CD4-positive, CD25-positive, alpha-beta regulatory T cell (primary cell): Measurements from ENCODE around the gene PAQR5. TPM values are rescaled to one million over a fixed set of nuclear protein-coding genes. Genes with fewer than 3 reads are reported as not detected.
A peak's percentile ranks its signal among the peaks of the same experiment; 100 is the strongest.

Experiments used
- ATAC-seq, 2 donors: fragments of 150-1000 bp; cut with Tn5 transposase; one replicate each; pipeline ENCODE4 v1.10.0; 2021; ENCODE audit warnings: low read depth in 2 of 2, moderate number of reproducible peaks in 2 of 2, moderate library complexity in 1 of 2
- DNase-seq, 3 donors: peaks; one replicate each; pipeline versions ENCODE4 v3.0.0 to v3.0.0-alpha.2; 2012 to 2022; ENCODE audit warnings: mixed read lengths in 1 of 3
- H3K27ac ChIP-seq: one replicate; pipeline ENCODE4 v1.7.0; 2013; ENCODE audit warnings: mild to moderate bottlenecking, low read length; ENCODE audit not compliant: insufficient read depth, poor library complexity, severe bottlenecking
- H3K27me3 ChIP-seq: one replicate; pipeline ENCODE4 v1.7.0; 2013; ENCODE audit warnings: low read length; ENCODE audit not compliant: control insufficient read depth, insufficient read depth
- H3K36me3 ChIP-seq: one replicate; pipeline ENCODE4 v1.7.0; 2013; ENCODE audit warnings: mild to moderate bottlenecking, low read length, moderate library complexity; ENCODE audit not compliant: control insufficient read depth, insufficient read depth
- H3K4me1 ChIP-seq: 2 replicates; pipeline ENCODE4 v1.7.0; 2013; ENCODE audit warnings: mild to moderate bottlenecking, low read length; ENCODE audit not compliant: insufficient read depth, control insufficient read depth, poor library complexity, severe bottlenecking
- H3K4me3 ChIP-seq: one replicate; pipeline ENCODE4 v1.7.0; 2013; ENCODE audit warnings: low read depth, mild to moderate bottlenecking, low read length, moderate library complexity
- H3K9me3 ChIP-seq, 2 experiments: 1 replicate in 1 of 2; 2 replicates in 1 of 2; pipeline ENCODE4 v1.7.0; 2013; ENCODE audit warnings: low read length in 2 of 2, mild to moderate bottlenecking in 1 of 2, moderate library complexity in 1 of 2; ENCODE audit not compliant: control insufficient read depth in 2 of 2
- H3K27ac Mint-ChIP-seq, 3 donors: one replicate each; pipeline ENCODE4 v1.8.0; 2020 to 2022; ENCODE audit warnings: mild to moderate bottlenecking in 3 of 3, mixed read lengths in 3 of 3, moderate library complexity in 2 of 3
- H3K27me3 Mint-ChIP-seq: one replicate; pipeline ENCODE4 v1.8.0; 2022; ENCODE audit warnings: mild to moderate bottlenecking, mixed read lengths
- H3K36me3 Mint-ChIP-seq: one replicate; pipeline ENCODE4 v1.8.0; 2020; ENCODE audit warnings: mixed read lengths
- H3K4me1 Mint-ChIP-seq, 4 donors: one replicate each; pipeline ENCODE4 v1.8.0; 2020 to 2022; ENCODE audit warnings: mixed read lengths in 4 of 4, mild to moderate bottlenecking in 1 of 4
- H3K4me3 Mint-ChIP-seq, 4 donors: one replicate each; pipeline ENCODE4 v1.8.0; 2020 to 2022; ENCODE audit warnings: mild to moderate bottlenecking in 4 of 4, mixed read lengths in 4 of 4, moderate library complexity in 3 of 4
- H3K9me3 Mint-ChIP-seq, 7 donors: one replicate each; pipeline ENCODE4 v1.8.0; 2020 to 2022; ENCODE audit warnings: mixed read lengths in 7 of 7, mild to moderate bottlenecking in 3 of 7, moderate library complexity in 2 of 7
- polyA plus RNA-seq, 4 donors: library from polyadenylated mRNA; unstranded; fragments of 300-500 nt; fragmentation: Illumina TruSeq; gene quantifications; one replicate each; pipeline ENCODE4 v1.2.3, GENCODE V29; 2021
- total RNA-seq: library from RNA; stranded (reverse); gene quantifications from one replicate; pipeline ENCODE4 v1.2.3, GENCODE V29; 2022

PAQR5 gene
- total and polyA plus RNA-seq, 5 donors from 2014 or later = not detected

GRCh38 chr15:69303337-69304181, 4.8 kb downstream of the PAQR5 start:
- Histone ChIP-seq H3K4me3 (no peak overlapping the region), H3K36me3 (no peaks in the 10 kb centered on the region), H3K27ac (no peak overlapping the region), H3K27me3 (peaks cover 11% of the 10 kb centered on the region), H3K9me3 (no peaks in the 10 kb centered on the region), H3K4me1 (peaks cover 5% of the 10 kb centered on the region)
- Mint-ChIP-seq H3K27me3 (peaks cover 35% of the 10 kb centered on the region), H3K4me3 (no peak overlapping the region), H3K9me3 (peaks cover 0 to 3% (median 0%) of the 10 kb centered on the region in 7 donors), H3K4me1 (peaks cover 0 to 11% (median 0%) of the 10 kb centered on the region in 4 donors), H3K36me3 (no peaks in the 10 kb centered on the region), H3K27ac (no peak overlapping the region)
- ATAC-seq (no peak), DNase-seq (no peak)

GRCh38 chr15:69304182-69304545, 5.5 kb downstream of the PAQR5 start:
- no peaks in the 10 kb centered on the region for H3K9me3 ChIP-seq
- DNase-seq = no peak
- no peaks in the 10 kb centered on the region for H3K36me3 ChIP-seq
- no peak overlapping the region for H3K27ac Mint-ChIP-seq
- H3K4me3 ChIP-seq = no peak overlapping the region
- no peak overlapping the region for H3K4me3 Mint-ChIP-seq
- no peaks in the 10 kb centered on the region for H3K36me3 Mint-ChIP-seq
- H3K27ac ChIP-seq = no peak overlapping the region
- no peak for ATAC-seq
- H3K4me1 ChIP-seq = peaks cover 5% of the 10 kb centered on the region
- H3K4me1 Mint-ChIP-seq = peaks cover 0 to 11% (median 0%) of the 10 kb centered on the region in 4 donors
- H3K27me3 Mint-ChIP-seq = peaks cover 35% of the 10 kb centered on the region
- peaks cover 0 to 3% (median 0%) of the 10 kb centered on the region in 7 donors for H3K9me3 Mint-ChIP-seq
- H3K27me3 ChIP-seq = peaks cover 11% of the 10 kb centered on the region

- Histone ChIP-seq H3K27me3 (peaks cover 4% of the 10 kb centered on the region), H3K4me1 (no peaks in the 10 kb centered on the region), H3K4me3 (no peak overlapping the region), H3K36me3 (no peaks in the 10 kb centered on the region), H3K27ac (no peak overlapping the region), H3K9me3 (no peaks in the 10 kb centered on the region)
- Mint-ChIP-seq H3K27ac (peak overlapping the region in 1 of 3 donors; percentile 4), H3K4me3 (no peak overlapping the region), H3K27me3 (peaks cover 27% of the 10 kb centered on the region), H3K9me3 (peaks cover 0 to 3% (median 0%) of the 10 kb centered on the region in 7 donors), H3K36me3 (no peaks in the 10 kb centered on the region), H3K4me1 (peaks cover 0 to 4% (median 0%) of the 10 kb centered on the region in 4 donors)
- no peak for DNase-seq
- no peak for ATAC-seq
Measured at GRCh38 chr15:69305204-69305931, 6.7 kb downstream of the PAQR5 start.

GRCh38 chr15:69305933-69306568, 7.3 kb downstream of the PAQR5 start:
- no peak overlapping the region for H3K27ac ChIP-seq
- Mint-ChIP-seq H3K9me3 (peaks cover 0 to 3% (median 0%) of the 10 kb centered on the region in 7 donors), H3K36me3 (no peaks in the 10 kb centered on the region), H3K4me3 (no peak overlapping the region), H3K4me1 (peaks cover 0 to 2% (median 0%) of the 10 kb centered on the region in 4 donors), H3K27me3 (peaks cover 27% of the 10 kb centered on the region), H3K27ac (no peak overlapping the region)
- H3K36me3 ChIP-seq = no peaks in the 10 kb centered on the region
- H3K9me3 ChIP-seq = no peaks in the 10 kb centered on the region
- H3K27me3 ChIP-seq = peaks cover 4% of the 10 kb centered on the region
- H3K4me3 ChIP-seq = no peak overlapping the region
- H3K4me1 ChIP-seq = no peaks in the 10 kb centered on the region
- DNase-seq (no peak), ATAC-seq (no peak)

- Mint-ChIP-seq H3K27ac (no peak overlapping the region), H3K9me3 (peaks cover 0 to 3% (median 0%) of the 10 kb centered on the region in 7 donors), H3K4me1 (peaks cover 0 to 2% (median 0%) of the 10 kb centered on the region in 4 donors), H3K4me3 (no peak overlapping the region), H3K27me3 (peaks cover 11% of the 10 kb centered on the region), H3K36me3 (no peaks in the 10 kb centered on the region)
- Histone ChIP-seq H3K4me1 (no peaks in the 10 kb centered on the region), H3K27ac (no peak overlapping the region), H3K27me3 (peaks cover 2% of the 10 kb centered on the region), H3K4me3 (no peak overlapping the region), H3K9me3 (no peaks in the 10 kb centered on the region), H3K36me3 (no peaks in the 10 kb centered on the region)
- ATAC-seq = no peak
- DNase-seq = no peak
Measured at GRCh38 chr15:69307939-69308338, 9.2 kb downstream of the PAQR5 start.

GRCh38 chr15:69308949-69309348, 10.2 kb downstream of the PAQR5 start:
- Histone ChIP-seq H3K4me3 (no peak overlapping the region), H3K27ac (no peak overlapping the region), H3K27me3 (peaks cover 2% of the 10 kb centered on the region), H3K9me3 (no peaks in the 10 kb centered on the region), H3K36me3 (no peaks in the 10 kb centered on the region), H3K4me1 (no peaks in the 10 kb centered on the region)
- Mint-ChIP-seq H3K27me3 (peaks cover 4% of the 10 kb centered on the region), H3K9me3 (peaks cover 0 to 3% (median 0%) of the 10 kb centered on the region in 7 donors), H3K36me3 (no peaks in the 10 kb centered on the region), H3K4me1 (peaks cover 0 to 2% (median 0%) of the 10 kb centered on the region in 4 donors), H3K27ac (no peak overlapping the region), H3K4me3 (no peak overlapping the region)
- DNase-seq (no peak), ATAC-seq (no peak)

- Mint-ChIP-seq H3K27me3 (peaks cover 16% of the 10 kb centered on the region), H3K9me3 (peaks cover 0 to 3% (median 0%) of the 10 kb centered on the region in 7 donors)
Measured at GRCh38 chr15:69311319-69311721, 12.6 kb downstream of the PAQR5 start.

More at GRCh38 chr15:69311319-69311721, 12.6 kb downstream of the PAQR5 start:
- ATAC-seq = no peak
- Histone ChIP-seq H3K27ac (no peak overlapping the region), H3K36me3 (no peaks in the 10 kb centered on the region), H3K4me1 (no peaks in the 10 kb centered on the region), H3K4me3 (no peak overlapping the region), H3K9me3 (no peaks in the 10 kb centered on the region), H3K27me3 (no peaks in the 10 kb centered on the region)
- no peak for DNase-seq
- Mint-ChIP-seq H3K36me3 (peaks cover 3% of the 10 kb centered on the region), H3K4me1 (peaks cover 0 to 2% (median 0%) of the 10 kb centered on the region in 4 donors), H3K4me3 (no peak overlapping the region), H3K27ac (peak overlapping the region in 1 of 3 donors; percentile 11)
